ENCODE results near the gene LRMDA. TPM values are rescaled to one million over a fixed set of nuclear protein-coding genes. Genes with fewer than 3 reads are reported as not detected.

LRMDA gene
- total and polyA plus RNA-seq, 2 of the 4 experiments (the other 2 are of a cell fraction): 0.07 TPM; not detected in 1

DNA sequence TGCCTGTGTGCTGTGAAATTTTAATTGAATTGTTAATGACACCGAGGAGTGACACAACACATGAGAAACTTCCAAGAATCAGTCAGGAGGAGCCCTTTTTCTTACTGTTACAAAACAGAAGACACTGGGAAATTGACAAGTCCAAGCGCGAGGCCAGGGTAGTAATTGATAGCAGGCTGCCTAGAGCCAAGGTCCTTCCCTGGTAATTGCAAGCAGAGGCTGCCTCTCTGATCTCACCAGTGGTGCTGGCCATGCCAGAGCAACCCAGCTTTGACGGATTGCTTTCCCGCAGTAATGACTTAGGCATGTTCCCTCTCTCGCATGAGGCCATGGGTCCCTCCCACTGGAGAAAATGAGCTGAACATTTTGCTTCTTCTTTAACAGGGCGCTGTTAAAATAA is 111.5 kb downstream of the LRMDA start:
- H3K9me3 ChIP-seq (ENCODE audit: control insufficient read depth, insufficient read depth, low read length): no peaks in the 10 kb centered on the region
- no peak overlapping the region for H3K9ac ChIP-seq (ENCODE audit: low read depth, low read length)
- dilution Hi-C loops (cut with HindIII; ENCODE audit: low sequenced_read_pairs, unreplicated experiment): no loop called here
- no peak overlapping the region for H2AFZ ChIP-seq (replicated peaks; ENCODE audit: low read length, poor library complexity)
- H3K9me1 ChIP-seq (ENCODE audit: insufficient read depth, low read length): no peaks in the 10 kb centered on the region; the same call in 1 of the 2 replicates
- H4K5ac ChIP-seq (ENCODE audit: low read depth, low read length): no peak overlapping the region
- H2BK120ac ChIP-seq (ENCODE audit: low read depth, low read length): no peak overlapping the region
- no peaks in the 10 kb centered on the region for H4K20me1 ChIP-seq (ENCODE audit: insufficient read depth, low read length)
- H3K4me3 ChIP-seq (ENCODE audit: insufficient read depth, low read depth, low read length): no peak overlapping the region
- H3K56ac ChIP-seq (ENCODE audit: extremely low read depth, insufficient read depth, low read length): no peak overlapping the region
- no peak overlapping the region for H2AK5ac ChIP-seq (ENCODE audit: low read depth, low read length)
- no peak overlapping the region for H3K23ac ChIP-seq (ENCODE audit: low read depth, low read length)
- H2BK5ac ChIP-seq (ENCODE audit: low read depth, low read length, poor library complexity, severe bottlenecking): no peak overlapping the region
- H2AK9ac ChIP-seq (replicated peaks; ENCODE audit: low read depth, low read length, poor library complexity): no peak overlapping the region
- intact Hi-C loops (cut with micrococcal nuclease): no loop called here
- TF ChIP-seq FOS (IDR thresholded peaks at IDR 0.05; ENCODE audit: low read depth, low read length): no peak
- no peak for TF ChIP-seq BHLHE40 (IDR thresholded peaks at IDR 0.05; ENCODE audit: low read depth, low read length)
- TF ChIP-seq MAFK (IDR thresholded peaks at IDR 0.05; ENCODE audit: low read depth, low read length): no peak
- no peak for TF ChIP-seq POLR2A (IDR thresholded peaks at IDR 0.05; ENCODE audit: low read depth, low read length)
- TF ChIP-seq RCOR1 (IDR thresholded peaks at IDR 0.05; ENCODE audit: insufficient replicate concordance, low read length): no peak
- no peak for TF ChIP-seq SMC3 (IDR thresholded peaks at IDR 0.05; ENCODE audit: low read depth, low read length)
- TF ChIP-seq, protein P1, sequence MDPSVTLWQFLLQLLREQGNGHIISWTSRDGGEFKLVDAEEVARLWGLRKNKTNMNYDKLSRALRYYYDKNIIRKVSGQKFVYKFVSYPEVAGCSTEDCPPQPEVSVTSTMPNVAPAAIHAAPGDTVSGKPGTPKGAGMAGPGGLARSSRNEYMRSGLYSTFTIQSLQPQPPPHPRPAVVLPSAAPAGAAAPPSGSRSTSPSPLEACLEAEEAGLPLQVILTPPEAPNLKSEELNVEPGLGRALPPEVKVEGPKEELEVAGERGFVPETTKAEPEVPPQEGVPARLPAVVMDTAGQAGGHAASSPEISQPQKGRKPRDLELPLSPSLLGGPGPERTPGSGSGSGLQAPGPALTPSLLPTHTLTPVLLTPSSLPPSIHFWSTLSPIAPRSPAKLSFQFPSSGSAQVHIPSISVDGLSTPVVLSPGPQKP (IDR thresholded peaks at IDR 0.05; ENCODE audit: borderline replicate concordance, low read depth, low read length): no peak
- TF ChIP-seq, protein P2, sequence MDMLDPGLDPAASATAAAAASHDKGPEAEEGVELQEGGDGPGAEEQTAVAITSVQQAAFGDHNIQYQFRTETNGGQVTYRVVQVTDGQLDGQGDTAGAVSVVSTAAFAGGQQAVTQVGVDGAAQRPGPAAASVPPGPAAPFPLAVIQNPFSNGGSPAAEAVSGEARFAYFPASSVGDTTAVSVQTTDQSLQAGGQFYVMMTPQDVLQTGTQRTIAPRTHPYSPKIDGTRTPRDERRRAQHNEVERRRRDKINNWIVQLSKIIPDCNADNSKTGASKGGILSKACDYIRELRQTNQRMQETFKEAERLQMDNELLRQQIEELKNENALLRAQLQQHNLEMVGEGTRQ (IDR thresholded peaks at IDR 0.05; ENCODE audit: low read depth, low read length): no peak
- no peak for TF ChIP-seq MAZ (IDR thresholded peaks at IDR 0.05; ENCODE audit: borderline replicate concordance, low read depth, low read length)
- no peak for TF ChIP-seq CHD1 (IDR thresholded peaks at IDR 0.05; ENCODE audit: low read depth, low read length)
- no peak for TF ChIP-seq NFE2L2 (IDR thresholded peaks at IDR 0.05; ENCODE audit: low read depth, low read length)
- no peak for TF ChIP-seq MXI1 (IDR thresholded peaks at IDR 0.05; ENCODE audit: borderline replicate concordance, low read depth, low read length)
- TF ChIP-seq CEBPB (IDR thresholded peaks at IDR 0.05; ENCODE audit: low read depth, low read length): no peak
- no peak for TF ChIP-seq RAD21 (IDR thresholded peaks at IDR 0.05; ENCODE audit: low read length)
- peaks cover 10% of the 10 kb centered on the region for H3K27me3 ChIP-seq (ENCODE audit: control insufficient read depth, insufficient read depth, low read length)
- no peak overlapping the region for H3K18ac ChIP-seq (ENCODE audit: low read depth, low read length)
- ChIA-PET POLR2A (ENCODE audit: unreplicated experiment) (no interaction called here), CTCF (no interaction called here)
- in situ Hi-C loops (cut with MboI; ENCODE audit: low sequenced_read_pairs): no loop called here
- no peak overlapping the region for H3K14ac ChIP-seq (replicated peaks; ENCODE audit: low read depth, low read length)
- no peak overlapping the region for H4K91ac ChIP-seq (ENCODE audit: insufficient read depth, low read depth, low read length)
- WGBS, 2 experiments (ENCODE audit: extremely low coverage in 2 of 2, insufficient read length in 1 of 2): no CpG with 5 or more reads among the region's 7 CpGs
- H3K79me1 ChIP-seq (ENCODE audit: low read depth in 1 of 2, low read length in 2 of 2): no peaks in the 10 kb centered on the region
- H4K8ac ChIP-seq (ENCODE audit: low read depth in 2 of 2, low read length in 2 of 2): no peak overlapping the region
- H3K27ac ChIP-seq (ENCODE audit: insufficient read depth, low read length): no peak overlapping the region
- ATAC-seq (ENCODE audit: low read depth) (no peak), DNase-seq (no peak)
- H3K4ac ChIP-seq (ENCODE audit: low read depth, low read length): no peak overlapping the region
- H2BK15ac ChIP-seq (ENCODE audit: low read depth, low read length): no peak overlapping the region
- H3K36me3 ChIP-seq (ENCODE audit: control insufficient read depth, insufficient read depth, low read length): no peaks in the 10 kb centered on the region
- no peak overlapping the region for H2BK20ac ChIP-seq (ENCODE audit: low read depth, low read length)
- no peak overlapping the region for H3K4me2 ChIP-seq (ENCODE audit: low read depth, low read length)
- peaks cover 5% of the 10 kb centered on the region; the same call in 1 of the 2 replicates for H3K4me1 ChIP-seq (ENCODE audit: control insufficient read depth, insufficient read depth, low read length)
- no TSS peak for BruUV-seq (replicated peaks)

Measured in IMR-90 (cell line).